ENCODE results near the gene PCDH8. TPM values are rescaled to one million over a fixed set of nuclear protein-coding genes. Genes with fewer than 3 reads are reported as not detected.

The PCDH8 gene
- total RNA-seq, 1 experiment from 2014 or later: not detected

DNA sequence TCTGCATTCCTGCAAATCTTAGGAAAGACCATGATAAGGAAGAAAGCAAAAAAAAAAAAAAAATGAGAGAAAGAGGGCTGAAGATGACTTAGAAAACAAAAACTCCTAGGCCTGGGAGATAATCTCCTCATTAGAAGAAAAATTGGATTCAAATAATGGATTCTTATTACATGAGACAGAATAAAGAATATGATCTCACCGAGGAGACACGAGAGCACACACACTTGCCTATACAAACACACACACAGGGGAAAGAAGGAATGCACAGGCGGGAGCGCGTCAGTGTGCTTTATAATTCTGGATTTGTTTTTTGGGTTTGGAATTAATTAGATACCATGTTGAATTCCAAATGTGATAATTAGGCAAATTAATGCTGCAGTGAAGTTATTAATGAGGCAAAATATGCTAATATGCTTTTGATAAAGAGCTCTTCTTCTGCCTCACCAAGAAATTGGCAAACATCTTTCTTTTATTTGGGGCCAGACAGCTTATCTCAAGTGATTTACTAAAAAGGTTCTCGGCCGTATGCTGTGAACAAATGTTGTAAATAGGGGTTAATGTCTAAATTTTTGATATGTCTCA, 36.1 kb upstream of the PCDH8 start:
- H3K9ac ChIP-seq (ENCODE audit: low read length): no peak overlapping the region
- no peak overlapping the region for H3K4me2 ChIP-seq (ENCODE audit: low read depth, low read length, poor library complexity, severe bottlenecking)
- H3K9me2 ChIP-seq (replicated peaks; ENCODE audit: insufficient read depth, low read length): no peaks in the 10 kb centered on the region
- no peak for DNase-seq
- H3K79me2 ChIP-seq (ENCODE audit: low read length): no peaks in the 10 kb centered on the region
- H3K27me3 ChIP-seq (ENCODE audit: low read length): no peaks in the 10 kb centered on the region
- H2AFZ ChIP-seq (ENCODE audit: low read length): no peak overlapping the region
- H3K4me1 ChIP-seq (ENCODE audit: low read length): no peaks in the 10 kb centered on the region
- H3K9me3 ChIP-seq (ENCODE audit: low read length): no peaks in the 10 kb centered on the region
- H4K20me1 ChIP-seq (ENCODE audit: insufficient read depth, low read depth, low read length): no peaks in the 10 kb centered on the region
- H3K4me3 ChIP-seq (ENCODE audit: low read length): no peak overlapping the region
- no peaks in the 10 kb centered on the region for H3K36me3 ChIP-seq (ENCODE audit: insufficient read depth, low read length)
- H3K27ac ChIP-seq (ENCODE audit: low read length): no peak overlapping the region

DNA sequence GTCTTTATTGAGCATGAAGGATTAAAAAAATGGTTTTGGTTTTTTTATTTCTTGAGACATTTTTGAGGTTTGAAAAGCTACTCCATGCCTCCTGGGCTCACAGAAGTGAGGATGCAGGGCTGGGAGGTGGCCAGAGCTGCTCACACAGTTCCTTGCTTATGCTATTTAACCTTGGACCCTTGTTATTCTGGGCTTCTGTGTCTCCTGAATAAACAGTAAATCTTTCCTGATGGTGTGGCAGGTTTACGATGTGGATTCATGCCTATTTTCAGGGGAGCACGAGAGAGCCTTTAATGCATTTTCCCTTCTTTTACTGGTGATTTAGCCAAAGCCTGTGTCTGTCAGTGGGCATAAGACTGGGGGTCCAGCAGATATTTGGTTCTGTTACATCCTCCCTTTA, 34.3 kb upstream of the PCDH8 start:
- Histone ChIP-seq H3K9me3 (ENCODE audit: low read length) (no peaks in the 10 kb centered on the region), H3K36me3 (ENCODE audit: insufficient read depth, low read length) (no peaks in the 10 kb centered on the region), H3K79me2 (ENCODE audit: low read length) (no peaks in the 10 kb centered on the region), H2AFZ (ENCODE audit: low read length) (no peak overlapping the region), H3K4me2 (ENCODE audit: low read depth, low read length, poor library complexity, severe bottlenecking) (no peak overlapping the region), H4K20me1 (ENCODE audit: insufficient read depth, low read depth, low read length) (no peaks in the 10 kb centered on the region), H3K9ac (ENCODE audit: low read length) (no peak overlapping the region), H3K9me2 (replicated peaks; ENCODE audit: insufficient read depth, low read length) (no peaks in the 10 kb centered on the region), H3K4me3 (ENCODE audit: low read length) (no peak overlapping the region), H3K4me1 (ENCODE audit: low read length) (no peaks in the 10 kb centered on the region), H3K27ac (ENCODE audit: low read length) (no peak overlapping the region), H3K27me3 (ENCODE audit: low read length) (no peaks in the 10 kb centered on the region)
- no peak for DNase-seq

DNA sequence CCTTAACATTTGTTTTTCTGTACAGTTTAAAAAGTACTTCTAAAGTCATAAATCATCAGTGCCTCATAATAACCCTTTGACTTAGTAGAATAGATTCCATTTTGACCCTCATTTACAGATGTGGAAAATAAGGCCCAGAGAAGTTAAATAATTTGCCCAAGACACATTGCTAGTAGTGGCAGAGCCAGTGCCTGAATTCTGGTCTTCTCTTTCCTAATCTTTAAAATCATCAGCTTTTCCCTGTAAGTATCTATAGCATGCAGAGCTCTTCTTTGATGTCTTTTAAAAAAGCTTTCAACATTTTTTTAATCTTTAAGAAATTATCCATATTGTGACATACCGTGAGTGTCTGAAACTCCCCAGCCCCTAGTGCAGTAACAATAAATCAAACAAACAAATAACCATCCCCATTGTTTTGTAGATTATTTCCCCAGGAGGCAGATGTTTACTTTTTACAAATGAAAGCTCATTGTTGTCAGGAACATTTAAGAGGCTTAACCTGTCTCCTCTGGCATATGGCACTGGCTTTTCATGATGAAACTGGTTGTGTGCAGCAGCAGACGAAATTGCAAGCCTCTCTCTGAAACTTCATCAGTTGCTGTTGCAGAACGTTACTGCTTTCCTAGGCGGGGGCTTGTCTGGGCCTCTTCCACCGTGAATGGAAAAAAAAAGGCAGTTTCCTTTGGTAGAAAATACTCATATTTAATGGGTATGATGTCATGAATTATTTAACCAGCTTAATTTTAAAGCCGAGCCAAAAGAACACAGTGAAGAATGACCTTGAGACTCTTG, 31.7 kb upstream of the PCDH8 start:
- no peaks in the 10 kb centered on the region for H3K36me3 ChIP-seq (ENCODE audit: insufficient read depth, low read length)
- H3K9ac ChIP-seq (ENCODE audit: low read length): no peak overlapping the region
- H3K4me2 ChIP-seq (ENCODE audit: low read depth, low read length, poor library complexity, severe bottlenecking): no peak overlapping the region
- no peak overlapping the region for H3K4me3 ChIP-seq (ENCODE audit: low read length)
- H3K27me3 ChIP-seq (ENCODE audit: low read length): no peaks in the 10 kb centered on the region
- H4K20me1 ChIP-seq (ENCODE audit: insufficient read depth, low read depth, low read length): no peaks in the 10 kb centered on the region
- H2AFZ ChIP-seq (ENCODE audit: low read length): no peak overlapping the region
- H3K9me2 ChIP-seq (replicated peaks; ENCODE audit: insufficient read depth, low read length): no peaks in the 10 kb centered on the region
- H3K79me2 ChIP-seq (ENCODE audit: low read length): no peaks in the 10 kb centered on the region
- no peak overlapping the region for H3K27ac ChIP-seq (ENCODE audit: low read length)
- H3K9me3 ChIP-seq (ENCODE audit: low read length): no peaks in the 10 kb centered on the region
- no peaks in the 10 kb centered on the region for H3K4me1 ChIP-seq (ENCODE audit: low read length)
- DNase-seq: no peak

DNA sequence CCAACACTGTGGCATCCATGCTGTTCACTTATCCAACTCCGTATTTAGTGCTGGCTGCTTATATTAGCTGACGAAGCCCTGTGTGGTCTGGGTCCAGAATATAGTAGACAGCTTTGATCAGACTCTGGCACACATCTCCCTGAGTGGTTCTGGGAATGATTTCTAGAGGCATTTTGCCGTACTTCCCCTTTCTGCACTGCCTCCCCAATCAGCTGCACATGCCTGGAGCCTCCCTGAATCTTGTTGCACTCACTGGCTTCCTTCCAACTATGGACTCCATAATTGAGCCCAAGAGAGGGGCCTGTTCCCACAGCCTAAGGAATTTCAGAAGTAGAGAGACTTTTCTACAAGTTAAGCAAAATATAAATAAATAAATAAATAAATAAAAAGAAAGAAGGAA, 30.4 kb upstream of the PCDH8 start:
- no peaks in the 10 kb centered on the region for H3K79me2 ChIP-seq (ENCODE audit: low read length)
- no peaks in the 10 kb centered on the region for H3K27me3 ChIP-seq (ENCODE audit: low read length)
- no peak for DNase-seq
- H2AFZ ChIP-seq (ENCODE audit: low read length): no peak overlapping the region
- H3K4me1 ChIP-seq (ENCODE audit: low read length): no peaks in the 10 kb centered on the region
- no peak overlapping the region for H3K4me3 ChIP-seq (ENCODE audit: low read length)
- no peak overlapping the region for H3K9ac ChIP-seq (ENCODE audit: low read length)
- H3K9me3 ChIP-seq (ENCODE audit: low read length): no peaks in the 10 kb centered on the region
- H3K36me3 ChIP-seq (ENCODE audit: insufficient read depth, low read length): no peaks in the 10 kb centered on the region
- no peak overlapping the region for H3K4me2 ChIP-seq (ENCODE audit: low read depth, low read length, poor library complexity, severe bottlenecking)
- no peak overlapping the region for H3K27ac ChIP-seq (ENCODE audit: low read length)
- H4K20me1 ChIP-seq (ENCODE audit: insufficient read depth, low read depth, low read length): no peaks in the 10 kb centered on the region
- no peaks in the 10 kb centered on the region for H3K9me2 ChIP-seq (replicated peaks; ENCODE audit: insufficient read depth, low read length)

DNA sequence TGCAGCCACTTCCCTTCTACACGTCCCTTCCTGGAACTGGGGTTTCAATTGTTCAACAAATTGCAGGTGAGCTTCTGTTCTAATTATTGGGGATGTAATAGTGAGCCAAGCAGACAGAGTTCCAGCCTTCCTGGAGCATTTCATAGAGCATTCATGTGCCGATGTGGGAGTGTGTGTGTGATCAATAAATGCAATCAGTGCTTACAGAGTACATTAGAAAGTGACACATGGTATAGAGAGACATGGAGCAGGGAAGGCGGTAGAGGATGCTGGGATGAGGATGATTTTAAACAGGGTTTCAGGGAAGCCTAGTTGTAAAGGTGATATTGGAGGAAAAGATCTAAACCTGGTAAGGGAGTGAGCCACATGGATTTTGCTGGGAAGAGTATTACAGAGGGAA, 21.7 kb upstream of the PCDH8 start:
- Histone ChIP-seq H3K4me3 (ENCODE audit: low read length) (no peak overlapping the region), H3K27ac (ENCODE audit: low read length) (no peak overlapping the region), H3K4me2 (ENCODE audit: low read depth, low read length, poor library complexity, severe bottlenecking) (no peak overlapping the region), H3K79me2 (ENCODE audit: low read length) (no peaks in the 10 kb centered on the region), H3K36me3 (ENCODE audit: insufficient read depth, low read length) (no peaks in the 10 kb centered on the region), H4K20me1 (ENCODE audit: insufficient read depth, low read depth, low read length) (no peaks in the 10 kb centered on the region), H3K4me1 (ENCODE audit: low read length) (peaks cover 8% of the 10 kb centered on the region), H3K9ac (ENCODE audit: low read length) (no peak overlapping the region), H3K27me3 (ENCODE audit: low read length) (no peaks in the 10 kb centered on the region), H3K9me3 (ENCODE audit: low read length) (no peaks in the 10 kb centered on the region), H3K9me2 (replicated peaks; ENCODE audit: insufficient read depth, low read length) (no peaks in the 10 kb centered on the region), H2AFZ (ENCODE audit: low read length) (no peak overlapping the region)
- no peak for DNase-seq

DNA sequence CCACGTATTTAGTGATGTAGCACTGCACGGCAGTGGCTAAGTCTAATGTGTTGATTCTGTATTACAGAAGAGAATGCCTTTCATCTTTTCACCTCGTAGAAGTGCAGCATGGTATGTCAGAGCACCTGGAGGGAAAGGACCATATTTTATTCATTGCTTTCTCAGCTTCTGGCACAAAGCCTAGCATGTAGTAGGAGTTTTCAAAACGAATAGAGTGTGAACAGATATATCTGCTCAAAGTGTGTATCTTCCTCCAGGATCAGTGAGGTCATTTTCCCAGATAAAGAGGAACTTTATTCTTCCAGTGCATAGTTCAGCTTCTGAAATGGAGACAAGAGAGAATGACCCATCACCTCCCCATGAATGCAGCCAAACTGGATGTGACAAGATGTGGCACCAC, 21.2 kb upstream of the PCDH8 start:
- Histone ChIP-seq H3K27me3 (ENCODE audit: low read length) (no peaks in the 10 kb centered on the region), H3K79me2 (ENCODE audit: low read length) (no peaks in the 10 kb centered on the region), H4K20me1 (ENCODE audit: insufficient read depth, low read depth, low read length) (no peaks in the 10 kb centered on the region), H3K9ac (ENCODE audit: low read length) (no peak overlapping the region), H3K4me1 (ENCODE audit: low read length) (peaks cover 8% of the 10 kb centered on the region), H3K4me3 (ENCODE audit: low read length) (no peak overlapping the region), H3K4me2 (ENCODE audit: low read depth, low read length, poor library complexity, severe bottlenecking) (no peak overlapping the region), H3K36me3 (ENCODE audit: insufficient read depth, low read length) (no peaks in the 10 kb centered on the region), H3K9me2 (replicated peaks; ENCODE audit: insufficient read depth, low read length) (no peaks in the 10 kb centered on the region), H3K27ac (ENCODE audit: low read length) (no peak overlapping the region), H2AFZ (ENCODE audit: low read length) (no peak overlapping the region), H3K9me3 (ENCODE audit: low read length) (no peaks in the 10 kb centered on the region)
- no peak for DNase-seq

DNA sequence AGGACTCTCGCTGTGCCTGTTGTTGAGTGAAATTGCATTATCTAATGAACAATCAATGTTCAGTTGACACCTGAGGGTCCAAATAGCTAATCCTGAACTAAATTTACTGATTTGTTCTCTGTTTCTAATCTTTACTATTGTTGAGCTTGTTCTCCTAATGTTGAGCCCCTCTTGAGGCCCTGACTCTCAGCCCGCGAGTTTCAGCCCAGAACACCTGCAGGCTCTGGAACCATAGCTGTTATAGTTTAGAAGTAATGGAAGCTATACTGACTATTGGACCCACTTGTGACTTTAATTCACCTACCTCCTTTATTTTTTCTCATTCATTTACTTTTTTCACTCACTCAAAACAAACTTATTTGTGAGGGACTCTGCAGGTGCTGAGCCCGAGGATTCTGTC, 20.6 kb upstream of the PCDH8 start:
- Histone ChIP-seq H3K9me2 (replicated peaks; ENCODE audit: insufficient read depth, low read length) (no peaks in the 10 kb centered on the region), H3K27me3 (ENCODE audit: low read length) (no peaks in the 10 kb centered on the region), H3K9me3 (ENCODE audit: low read length) (no peaks in the 10 kb centered on the region), H3K4me1 (ENCODE audit: low read length) (peaks cover 8% of the 10 kb centered on the region), H3K27ac (ENCODE audit: low read length) (no peak overlapping the region), H3K4me3 (ENCODE audit: low read length) (no peak overlapping the region), H3K79me2 (ENCODE audit: low read length) (no peaks in the 10 kb centered on the region), H3K9ac (ENCODE audit: low read length) (no peak overlapping the region), H4K20me1 (ENCODE audit: insufficient read depth, low read depth, low read length) (no peaks in the 10 kb centered on the region), H3K36me3 (ENCODE audit: insufficient read depth, low read length) (no peaks in the 10 kb centered on the region), H3K4me2 (ENCODE audit: low read depth, low read length, poor library complexity, severe bottlenecking) (no peak overlapping the region), H2AFZ (ENCODE audit: low read length) (no peak overlapping the region)
- no peak for DNase-seq

DNA sequence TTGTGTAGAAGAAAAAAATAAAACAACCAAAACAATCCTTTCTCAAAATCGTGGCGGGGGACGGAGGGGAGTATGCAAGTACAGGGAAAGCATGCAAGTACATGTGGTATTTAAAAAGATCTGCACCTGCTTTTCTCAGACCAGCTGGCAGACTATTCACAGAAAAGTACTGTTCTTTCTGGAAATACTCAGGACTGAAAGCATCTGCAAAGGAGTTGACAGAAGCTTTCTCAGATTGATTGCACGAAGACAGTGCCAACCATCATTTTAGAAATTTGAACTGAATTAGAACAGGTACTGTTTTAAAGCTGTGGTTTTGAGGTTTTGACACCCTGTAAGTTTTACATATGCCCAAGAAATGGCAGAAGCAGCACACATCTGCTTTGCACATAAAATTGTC, 19.8 kb upstream of the PCDH8 start:
- H3K9ac ChIP-seq (ENCODE audit: low read length): no peak overlapping the region
- no peaks in the 10 kb centered on the region for H3K79me2 ChIP-seq (ENCODE audit: low read length)
- no peak for DNase-seq

More for the DNA sequence above, 19.8 kb upstream of the PCDH8 start:
- Histone ChIP-seq H3K4me1 (ENCODE audit: low read length) (peaks cover 8% of the 10 kb centered on the region), H3K27me3 (ENCODE audit: low read length) (no peaks in the 10 kb centered on the region), H3K36me3 (ENCODE audit: insufficient read depth, low read length) (no peaks in the 10 kb centered on the region), H3K9me3 (ENCODE audit: low read length) (no peaks in the 10 kb centered on the region), H4K20me1 (ENCODE audit: insufficient read depth, low read depth, low read length) (no peaks in the 10 kb centered on the region), H2AFZ (ENCODE audit: low read length) (no peak overlapping the region), H3K27ac (ENCODE audit: low read length) (no peak overlapping the region), H3K4me2 (ENCODE audit: low read depth, low read length, poor library complexity, severe bottlenecking) (no peak overlapping the region), H3K4me3 (ENCODE audit: low read length) (no peak overlapping the region), H3K9me2 (replicated peaks; ENCODE audit: insufficient read depth, low read length) (no peaks in the 10 kb centered on the region)
